ENCODE results near the gene JARID2. TPM values are rescaled to one million over a fixed set of nuclear protein-coding genes. Genes with fewer than 3 reads are reported as not detected.

Gene JARID2
- polyA plus RNA-seq, 1 experiment, result 6.1 TPM

DNA sequence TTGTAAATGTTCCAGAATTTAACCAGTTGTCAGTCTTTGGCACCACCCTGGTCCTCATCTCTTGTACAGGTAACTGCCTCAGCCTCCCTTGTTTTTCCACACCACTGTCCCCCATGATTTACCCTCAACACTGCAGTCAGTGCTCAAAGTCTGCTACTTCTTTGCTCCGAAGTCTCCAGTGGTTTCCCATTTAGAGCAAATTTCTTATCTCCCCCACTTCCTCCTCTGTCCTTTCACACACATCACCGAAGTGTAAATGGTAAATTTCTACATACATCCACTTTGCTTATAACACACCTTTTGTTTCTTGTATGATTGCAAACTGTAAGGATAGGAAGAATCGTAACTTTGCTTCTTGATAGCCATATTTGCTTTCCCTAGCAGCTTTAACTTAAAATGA is 115.3 kb downstream of the JARID2 start:
- H3K4me3 ChIP-seq (ENCODE audit: low read depth, low read length), result no peak overlapping the region
- H3K27me3 ChIP-seq (ENCODE audit: control insufficient read depth, insufficient read depth, low read length), result no peaks in the 10 kb centered on the region
- DNase-seq (ENCODE audit: low read depth), result no peak
- ChIA-PET POLR2A (no interaction called here), CTCF (interaction anchor here (1.7 kb wide), 1 partner anchor 11 kb away, joined by 3 read pairs; no protein-coding TSS in a partner anchor)
- TF ChIP-seq, protein P1, sequence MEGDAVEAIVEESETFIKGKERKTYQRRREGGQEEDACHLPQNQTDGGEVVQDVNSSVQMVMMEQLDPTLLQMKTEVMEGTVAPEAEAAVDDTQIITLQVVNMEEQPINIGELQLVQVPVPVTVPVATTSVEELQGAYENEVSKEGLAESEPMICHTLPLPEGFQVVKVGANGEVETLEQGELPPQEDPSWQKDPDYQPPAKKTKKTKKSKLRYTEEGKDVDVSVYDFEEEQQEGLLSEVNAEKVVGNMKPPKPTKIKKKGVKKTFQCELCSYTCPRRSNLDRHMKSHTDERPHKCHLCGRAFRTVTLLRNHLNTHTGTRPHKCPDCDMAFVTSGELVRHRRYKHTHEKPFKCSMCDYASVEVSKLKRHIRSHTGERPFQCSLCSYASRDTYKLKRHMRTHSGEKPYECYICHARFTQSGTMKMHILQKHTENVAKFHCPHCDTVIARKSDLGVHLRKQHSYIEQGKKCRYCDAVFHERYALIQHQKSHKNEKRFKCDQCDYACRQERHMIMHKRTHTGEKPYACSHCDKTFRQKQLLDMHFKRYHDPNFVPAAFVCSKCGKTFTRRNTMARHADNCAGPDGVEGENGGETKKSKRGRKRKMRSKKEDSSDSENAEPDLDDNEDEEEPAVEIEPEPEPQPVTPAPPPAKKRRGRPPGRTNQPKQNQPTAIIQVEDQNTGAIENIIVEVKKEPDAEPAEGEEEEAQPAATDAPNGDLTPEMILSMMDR (IDR thresholded peaks at IDR 0.05; ENCODE audit: insufficient read depth, low read depth, low read length), result no peak
- no peaks in the 10 kb centered on the region for H3K36me3 ChIP-seq (ENCODE audit: control insufficient read depth, insufficient read depth, low read length)

DNA sequence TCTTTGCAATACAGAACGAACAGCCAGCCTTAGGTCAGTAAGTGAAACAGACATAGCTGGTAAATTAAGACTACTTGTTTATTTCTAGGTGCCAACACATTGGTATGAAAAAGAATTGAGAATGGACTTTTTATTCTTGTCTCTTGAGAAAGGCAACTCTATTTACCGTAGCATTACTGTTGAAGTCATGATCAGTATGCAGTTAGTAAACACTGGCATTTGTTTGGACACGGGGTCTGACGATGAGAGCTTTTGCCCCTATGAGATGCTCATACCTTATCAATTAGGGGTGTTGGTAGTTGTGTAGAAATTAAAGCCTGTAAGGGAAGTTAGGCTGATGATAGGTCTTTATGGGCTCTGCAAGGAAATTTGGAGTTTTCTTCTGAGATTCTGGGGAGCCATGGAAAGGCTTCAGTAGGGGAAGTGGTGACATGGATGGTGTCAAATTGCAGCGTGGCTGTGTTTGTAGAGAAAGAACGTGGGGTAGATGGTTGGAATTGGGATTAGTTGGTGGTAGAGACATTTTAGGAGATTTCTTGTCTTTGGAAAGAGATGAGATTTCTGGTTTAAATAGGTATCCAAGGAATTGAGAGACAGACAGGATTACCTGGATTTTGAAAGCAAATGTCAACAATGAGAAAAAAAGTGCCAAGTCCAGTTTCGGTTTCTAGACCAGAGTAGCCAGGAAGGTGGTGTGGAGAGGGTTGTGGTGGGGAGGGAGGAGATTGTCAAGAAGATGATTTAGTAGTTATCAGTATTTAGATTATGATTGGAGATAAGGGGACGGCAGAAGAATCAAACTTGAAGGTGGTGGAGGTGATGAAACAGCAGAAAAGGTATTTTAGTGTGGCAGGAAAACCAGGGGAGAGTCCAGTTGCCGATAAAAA is 116.6 kb downstream of the JARID2 start:
- CTCF ChIA-PET, result no interaction called here
- DNase-seq (ENCODE audit: low read depth), result no peak
- Histone ChIP-seq H3K36me3 (ENCODE audit: control insufficient read depth, insufficient read depth, low read length) (no peaks in the 10 kb centered on the region), H3K27me3 (ENCODE audit: control insufficient read depth, insufficient read depth, low read length) (no peaks in the 10 kb centered on the region), H3K4me3 (ENCODE audit: low read depth, low read length) (no peak overlapping the region)
- POLR2A ChIA-PET, result no interaction called here
- TF ChIP-seq, protein P1 (IDR thresholded peaks at IDR 0.05; ENCODE audit: insufficient read depth, low read depth, low read length), result no peak

DNA sequence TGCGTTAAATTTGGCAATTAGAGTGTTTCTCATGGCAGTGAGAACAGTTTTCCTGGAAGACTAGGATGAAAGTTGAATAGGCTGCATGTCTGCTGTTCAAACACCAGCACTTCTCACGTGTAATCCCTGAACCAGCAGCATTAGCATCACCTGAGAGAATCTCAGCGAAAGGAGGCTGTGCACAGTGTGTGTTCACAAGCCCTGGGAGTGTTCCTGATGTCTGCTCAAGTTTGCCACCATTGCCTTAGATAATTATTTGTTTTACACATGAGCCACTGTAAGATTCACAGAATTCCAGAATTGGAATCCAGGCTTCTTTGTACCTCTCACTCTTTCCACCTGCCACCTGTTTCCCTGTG is 117.3 kb downstream of the JARID2 start:
- TF ChIP-seq, protein P1 (IDR thresholded peaks at IDR 0.05; ENCODE audit: insufficient read depth, low read depth, low read length), result no peak
- Histone ChIP-seq H3K27me3 (ENCODE audit: control insufficient read depth, insufficient read depth, low read length) (no peaks in the 10 kb centered on the region), H3K36me3 (ENCODE audit: control insufficient read depth, insufficient read depth, low read length) (no peaks in the 10 kb centered on the region), H3K4me3 (ENCODE audit: low read depth, low read length) (no peak overlapping the region)
- CTCF ChIA-PET, result no interaction called here
- no peak for DNase-seq (ENCODE audit: low read depth)
- POLR2A ChIA-PET, result no interaction called here

DNA sequence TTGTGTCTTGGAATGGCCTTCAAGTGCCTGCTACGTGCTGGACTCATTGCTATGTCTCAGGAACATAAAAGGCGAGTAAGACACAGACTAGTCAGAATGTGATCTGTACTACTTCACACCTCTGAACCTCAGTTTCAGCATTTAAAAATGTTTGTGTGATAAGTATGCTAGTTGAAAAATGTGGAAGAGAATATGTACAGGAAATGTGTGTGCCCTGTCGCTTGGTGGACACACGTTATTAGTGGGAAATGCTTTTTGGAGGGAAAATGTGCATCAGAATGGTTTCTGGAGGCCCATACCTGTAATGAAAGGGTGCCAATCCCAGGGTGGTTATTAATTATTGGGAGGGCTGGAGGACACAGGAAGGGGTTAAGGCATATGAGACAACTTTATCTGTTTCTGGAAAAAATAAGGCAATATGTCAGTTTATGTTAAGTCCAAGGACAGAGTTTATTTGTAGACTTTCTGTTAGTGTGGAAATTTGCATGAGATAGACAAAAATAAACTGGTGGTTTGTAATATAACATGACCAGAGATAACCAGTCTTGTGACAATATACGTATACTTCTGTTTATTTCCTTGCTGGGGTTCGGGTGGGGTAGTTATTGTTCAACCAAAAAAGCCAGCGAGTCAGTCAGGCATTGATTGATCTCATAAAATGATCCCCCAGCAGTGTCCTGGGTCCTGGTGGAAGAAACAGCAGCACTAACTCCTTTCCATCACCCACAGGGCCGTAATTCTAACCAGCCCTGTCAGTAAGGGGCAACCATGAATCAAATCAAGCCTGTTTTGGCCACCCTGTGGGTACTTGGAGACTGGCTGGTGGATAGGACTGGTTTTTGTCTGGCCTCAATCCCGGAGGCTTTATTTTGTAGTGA is 117.9 kb downstream of the JARID2 start:
- Histone ChIP-seq H3K36me3 (ENCODE audit: control insufficient read depth, insufficient read depth, low read length) (no peaks in the 10 kb centered on the region), H3K4me3 (ENCODE audit: low read depth, low read length) (no peak overlapping the region), H3K27me3 (ENCODE audit: control insufficient read depth, insufficient read depth, low read length) (no peaks in the 10 kb centered on the region)
- POLR2A ChIA-PET, result no interaction called here
- TF ChIP-seq, protein P1 (IDR thresholded peaks at IDR 0.05; ENCODE audit: insufficient read depth, low read depth, low read length), result no peak
- DNase-seq (ENCODE audit: low read depth), result no peak
- CTCF ChIA-PET, result no interaction called here

DNA sequence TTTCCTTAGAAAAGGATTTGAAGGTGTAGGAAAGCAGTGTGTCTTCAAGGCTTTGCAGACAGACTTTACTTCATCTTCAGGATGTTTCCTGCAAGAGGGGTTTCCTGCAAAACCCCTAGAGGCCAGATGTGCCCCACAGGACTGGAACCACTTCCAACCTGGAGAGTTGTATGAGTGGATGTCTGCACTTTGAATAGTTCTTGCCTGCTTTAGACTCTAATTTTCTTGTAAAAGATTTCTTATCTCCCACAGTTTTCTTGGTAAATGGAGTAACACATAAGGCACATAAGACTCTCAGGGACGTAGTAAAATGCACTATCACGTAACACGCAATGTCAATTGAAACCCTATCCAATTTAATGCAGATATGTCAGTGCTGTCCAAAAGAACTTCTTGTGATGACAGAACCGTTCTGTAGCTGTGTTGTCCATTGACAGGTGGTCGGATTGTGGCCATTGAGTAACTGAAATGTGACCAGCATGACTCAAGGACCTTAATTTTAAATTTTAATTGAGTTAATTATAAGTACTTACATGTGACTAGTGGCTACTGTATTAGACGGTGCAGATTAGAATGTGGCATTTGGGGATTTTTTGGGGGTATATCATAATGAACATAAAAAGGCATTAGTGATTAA is 118.7 kb downstream of the JARID2 start:
- DNase-seq (ENCODE audit: low read depth), result no peak
- TF ChIP-seq, protein P1 (IDR thresholded peaks at IDR 0.05; ENCODE audit: insufficient read depth, low read depth, low read length), result no peak
- POLR2A ChIA-PET, result no interaction called here

More for the DNA sequence above, 118.7 kb downstream of the JARID2 start:
- CTCF ChIA-PET, result no interaction called here
- Histone ChIP-seq H3K27me3 (ENCODE audit: control insufficient read depth, insufficient read depth, low read length) (no peaks in the 10 kb centered on the region), H3K4me3 (ENCODE audit: low read depth, low read length) (no peak overlapping the region), H3K36me3 (ENCODE audit: control insufficient read depth, insufficient read depth, low read length) (no peaks in the 10 kb centered on the region)
